ENCODE results near the gene R3HCC1L.

DNA sequence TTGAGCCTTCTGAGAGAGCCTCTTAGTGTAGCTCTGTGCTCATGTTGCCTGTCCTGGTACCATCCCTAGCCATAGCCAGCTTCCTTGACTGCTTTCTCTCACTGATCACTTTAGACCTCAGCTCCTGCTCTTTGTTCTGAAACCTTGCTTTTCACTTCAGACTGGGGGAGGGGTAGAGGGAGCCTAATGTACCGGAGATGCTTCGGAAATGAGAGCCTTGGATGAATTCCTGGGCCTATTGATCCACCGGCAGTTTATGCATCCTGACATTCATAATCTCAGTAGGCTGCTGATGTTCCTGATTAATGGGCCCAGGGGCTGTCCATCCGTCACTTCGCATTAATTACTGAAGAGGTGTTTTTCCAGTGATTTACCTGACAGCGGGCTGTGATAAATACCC lies 38.8 kb downstream of the R3HCC1L start:
- TF ChIP-seq CTCF (IDR thresholded peaks at IDR 0.05; ENCODE audit: poor library complexity) (no peak), EZH2 (IDR thresholded peaks at IDR 0.05; ENCODE audit: borderline replicate concordance) (no peak)
